Measurements from ENCODE around the gene SSBP3.

GRCh38 chr1:54249819-54250435 is 156.3 kb downstream of the SSBP3 start:
- TF ChIP-seq CTCF (IDR thresholded peaks at IDR 0.05), result no peak
- TF ChIP-seq POLR2A (IDR thresholded peaks at IDR 0.05), result no peak
